IPS-18a (cell line): ENCODE data around the gene CAB39.
"Not testable (repeated sequence)": the region's sequence is repeated elsewhere in the genome, so short reads cannot be mapped to it uniquely, and the experiment has no call there.

ENCODE experiments used
- H3K27ac ChIP-seq: one replicate; pipeline ENCODE4 v1.5.1; 2013; ENCODE audit warnings: low read length
- H3K27me3 ChIP-seq: one replicate; pipeline ENCODE4 v1.6.1; 2013; ENCODE audit warnings: mild to moderate bottlenecking, low read length; ENCODE audit not compliant: control insufficient read depth, insufficient read depth
- H3K36me3 ChIP-seq: one replicate; pipeline ENCODE4 v1.6.1; 2013; ENCODE audit warnings: low read depth, low read length; ENCODE audit not compliant: control insufficient read depth
- H3K4me1 ChIP-seq: one replicate; pipeline ENCODE4 v1.6.1; 2013; ENCODE audit warnings: low read depth, low read length; ENCODE audit not compliant: control insufficient read depth
- H3K4me3 ChIP-seq: one replicate; pipeline ENCODE4 v1.5.1; 2013; ENCODE audit warnings: low read length
- H3K9ac ChIP-seq: one replicate; pipeline ENCODE4 v1.6.1; 2013; ENCODE audit warnings: mild to moderate bottlenecking, low read length, moderate library complexity
- H3K9me3 ChIP-seq: one replicate; pipeline ENCODE4 v1.6.1; 2013; ENCODE audit warnings: low read depth, low read length; ENCODE audit not compliant: control insufficient read depth

Gene CAB39

DNA sequence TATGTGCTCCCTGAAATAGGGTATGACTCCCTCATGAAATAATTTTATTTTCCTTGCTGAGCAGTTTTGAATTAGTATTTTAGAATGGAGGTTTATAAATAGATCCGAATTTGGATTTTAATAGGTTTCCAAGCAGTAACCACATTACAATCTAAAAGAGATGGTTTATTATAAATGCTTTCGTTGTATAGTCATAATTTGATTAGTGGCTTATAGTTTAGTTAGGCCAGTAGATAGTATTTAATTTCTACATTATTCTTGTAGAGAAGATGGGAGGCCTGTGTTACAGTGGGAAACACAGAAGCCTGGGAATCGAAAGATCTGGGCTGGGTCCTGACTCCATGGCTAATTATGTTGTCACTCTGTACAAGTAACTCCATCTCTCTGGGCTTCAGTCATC is 6.7 kb downstream of the CAB39 start:
- H3K9me3 ChIP-seq, result no peaks in the 10 kb centered on the region
- no peak overlapping the region for H3K27ac ChIP-seq
- no peak overlapping the region for H3K4me3 ChIP-seq
- peaks cover 52% of the 10 kb centered on the region for H3K4me1 ChIP-seq
- no peak overlapping the region for H3K9ac ChIP-seq
- no peaks in the 10 kb centered on the region for H3K27me3 ChIP-seq
- H3K36me3 ChIP-seq, result no peaks in the 10 kb centered on the region

DNA sequence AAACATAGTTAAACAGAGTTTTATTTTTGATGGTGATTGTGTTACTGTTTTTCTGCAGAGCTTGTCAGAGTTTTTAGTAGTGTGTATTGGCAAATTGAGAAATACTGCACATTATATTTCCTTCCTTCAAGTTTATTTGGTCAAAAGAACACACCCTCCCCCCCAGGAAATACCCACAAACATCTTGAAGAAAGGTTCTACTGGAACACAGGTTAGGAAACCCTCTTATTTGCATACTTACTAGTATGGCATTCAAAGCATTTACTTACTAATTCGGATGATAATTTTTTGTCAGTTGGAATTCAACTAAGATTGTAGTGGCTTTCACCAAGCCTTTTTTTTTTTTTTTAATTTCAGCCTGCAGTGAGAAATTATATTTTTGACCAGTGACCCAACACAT is 9.1 kb downstream of the CAB39 start:
- Histone ChIP-seq H3K9ac (peak overlapping the region; percentile 30), H3K27me3 (no peaks in the 10 kb centered on the region), H3K4me1 (peaks cover 51% of the 10 kb centered on the region), H3K36me3 (peaks cover 3% of the 10 kb centered on the region), H3K4me3 (peak overlapping the region; percentile 21), H3K27ac (peak overlapping the region; percentile 61), H3K9me3 (no peaks in the 10 kb centered on the region)

DNA sequence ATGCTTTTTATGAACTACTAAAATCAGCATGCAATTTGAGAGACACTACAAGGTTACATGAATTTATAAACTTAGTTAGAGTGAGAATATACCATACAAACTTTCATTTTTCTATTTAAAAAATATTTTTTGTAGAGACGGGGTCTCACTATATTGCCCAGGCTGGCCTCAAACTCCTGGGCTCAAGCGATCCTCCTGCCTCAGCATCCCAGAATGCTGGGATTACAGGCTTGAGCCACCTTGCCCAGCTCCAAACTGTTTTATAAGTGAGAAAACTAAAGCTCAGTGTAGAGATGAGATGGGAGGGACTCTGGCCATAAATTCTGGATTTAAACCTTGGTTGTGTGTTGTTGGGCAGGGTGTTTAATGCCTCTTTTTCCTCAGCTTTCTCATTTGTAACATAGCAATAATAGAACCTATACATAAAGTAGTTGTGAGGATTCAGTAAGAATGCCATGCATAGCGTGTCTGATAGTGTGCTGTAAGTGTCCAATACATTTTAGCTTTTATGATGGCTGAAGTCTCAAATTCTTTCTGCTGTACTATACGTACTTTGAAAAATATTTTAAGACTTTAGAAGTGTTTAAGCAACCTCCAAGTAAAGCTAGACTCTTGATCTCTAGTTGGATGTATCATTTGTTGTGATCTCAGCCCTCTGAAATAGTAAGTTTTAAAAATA is 9.7 kb downstream of the CAB39 start:
- peaks cover 49% of the 10 kb centered on the region for H3K4me1 ChIP-seq

DNA sequence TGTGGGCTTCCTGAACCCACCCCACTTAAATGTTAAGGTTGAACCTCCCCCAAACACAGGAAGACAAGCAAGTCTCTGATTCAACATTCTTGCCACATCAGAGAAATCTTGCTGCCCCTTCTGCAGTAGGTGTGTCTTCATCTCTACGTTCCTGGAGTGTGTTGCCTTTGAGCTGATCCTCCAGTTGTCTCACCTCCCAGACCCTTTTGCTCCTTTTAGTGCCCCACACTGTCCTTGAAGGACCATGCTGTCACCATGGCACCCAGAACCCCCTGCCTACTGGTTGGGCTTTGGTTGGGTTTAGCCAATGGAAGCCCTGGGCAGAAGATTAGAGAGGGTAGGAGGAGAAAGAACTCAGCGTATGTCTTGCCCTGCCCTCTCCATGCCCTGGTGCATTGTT is 10.7 kb downstream of the CAB39 start:
- peaks cover 3% of the 10 kb centered on the region for H3K36me3 ChIP-seq
- H3K27ac ChIP-seq, result no peak overlapping the region
- H3K27me3 ChIP-seq, result no peaks in the 10 kb centered on the region
- peaks cover 38% of the 10 kb centered on the region for H3K4me1 ChIP-seq
- H3K9ac ChIP-seq, result no peak overlapping the region
- no peak overlapping the region for H3K4me3 ChIP-seq
- H3K9me3 ChIP-seq, result no peaks in the 10 kb centered on the region

More for the DNA sequence above, 9.7 kb downstream of the CAB39 start:
- H3K36me3 ChIP-seq, result peaks cover 3% of the 10 kb centered on the region
- no peak overlapping the region for H3K4me3 ChIP-seq
- no peaks in the 10 kb centered on the region for H3K27me3 ChIP-seq
- H3K9ac ChIP-seq, result no peak overlapping the region
- no peak overlapping the region for H3K27ac ChIP-seq
- H3K9me3 ChIP-seq, result no peaks in the 10 kb centered on the region

GRCh38 chr2:230724957-230725356 is 12.3 kb downstream of the CAB39 start:
- H3K4me1 ChIP-seq, result peaks cover 30% of the 10 kb centered on the region
- not testable (repeated sequence) for H3K36me3 ChIP-seq, H3K9ac ChIP-seq, H3K27ac ChIP-seq, H3K9me3 ChIP-seq, H3K27me3 ChIP-seq, H3K4me3 ChIP-seq

DNA sequence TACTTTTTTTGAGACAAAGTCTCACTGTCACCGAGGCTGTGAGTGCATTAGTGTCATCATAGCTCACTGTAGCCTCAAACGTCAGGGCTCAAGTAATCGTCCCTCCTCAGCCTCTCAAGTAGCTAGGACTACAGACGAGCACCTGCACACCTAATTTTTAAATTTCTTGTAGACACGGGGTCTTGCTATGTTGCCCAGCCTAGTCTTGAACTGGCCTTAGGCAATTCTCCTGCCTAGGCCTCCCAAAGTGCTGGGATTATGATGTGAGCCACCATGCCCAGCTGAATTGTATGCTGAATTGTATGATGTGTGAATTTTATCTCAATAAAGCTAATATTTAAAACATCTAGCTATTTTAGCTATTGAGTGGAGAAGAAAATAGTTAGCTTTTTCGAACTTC is 18.9 kb downstream of the CAB39 start:
- Histone ChIP-seq H3K36me3 (no peaks in the 10 kb centered on the region), H3K27ac (no peak overlapping the region), H3K4me3 (no peak overlapping the region), H3K9ac (no peak overlapping the region), H3K9me3 (no peaks in the 10 kb centered on the region), H3K4me1 (peaks cover 9% of the 10 kb centered on the region), H3K27me3 (no peaks in the 10 kb centered on the region)

- no peaks in the 10 kb centered on the region for H3K9me3 ChIP-seq
- H3K4me1 ChIP-seq, result peaks cover 5% of the 10 kb centered on the region
- no peak overlapping the region for H3K4me3 ChIP-seq
- H3K27me3 ChIP-seq, result no peaks in the 10 kb centered on the region
- no peak overlapping the region for H3K9ac ChIP-seq
- no peaks in the 10 kb centered on the region for H3K36me3 ChIP-seq
- no peak overlapping the region for H3K27ac ChIP-seq
Measured at GRCh38 chr2:230732914-230733401, 20.3 kb downstream of the CAB39 start.

DNA sequence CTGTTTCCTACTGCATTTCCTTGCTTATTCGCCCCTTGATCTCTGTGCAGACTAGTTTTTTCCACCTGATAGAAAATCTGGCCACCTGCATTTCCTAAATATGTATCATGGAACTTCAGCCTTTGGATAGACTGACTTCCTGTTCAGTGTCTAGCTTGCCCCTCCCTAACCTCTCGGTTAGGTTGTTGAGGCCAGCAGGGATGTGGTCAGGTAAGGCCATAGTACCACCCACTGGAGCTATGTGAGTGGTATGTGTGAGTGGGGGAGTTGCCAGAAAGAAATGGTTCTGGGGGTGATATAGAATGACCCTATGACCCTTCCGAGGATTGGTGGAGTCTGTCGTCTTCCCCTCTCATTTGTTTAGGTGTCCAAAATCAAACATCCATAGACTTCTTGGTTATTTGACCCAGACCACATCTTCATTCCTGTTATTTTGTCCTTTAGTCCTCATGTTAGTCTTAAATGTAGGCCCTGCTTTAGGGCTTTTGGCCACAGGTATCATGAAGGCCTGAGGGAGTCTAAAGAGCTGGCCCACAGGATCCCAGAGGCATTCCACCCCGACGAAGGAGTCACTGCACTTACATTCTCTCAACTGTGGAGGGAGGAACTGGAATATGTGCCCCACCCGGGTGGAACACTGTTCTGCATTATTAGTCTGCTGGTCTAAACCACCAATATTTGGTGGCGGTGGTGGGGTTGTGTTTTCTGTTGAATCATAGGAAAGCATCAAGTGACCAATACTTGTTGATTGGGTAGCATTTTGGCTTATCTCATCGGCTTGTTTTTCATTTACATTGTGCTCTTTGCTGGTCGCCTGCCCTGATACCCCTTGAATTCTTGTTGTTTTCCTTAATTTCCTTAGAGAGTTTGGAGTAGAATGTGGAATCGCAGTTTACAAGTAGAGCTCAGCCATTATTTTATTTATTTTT is 21.9 kb downstream of the CAB39 start:
- Histone ChIP-seq H3K27me3 (no peaks in the 10 kb centered on the region), H3K27ac (no peak overlapping the region), H3K9me3 (no peaks in the 10 kb centered on the region), H3K4me1 (peaks cover 5% of the 10 kb centered on the region), H3K9ac (no peak overlapping the region), H3K36me3 (no peaks in the 10 kb centered on the region), H3K4me3 (no peak overlapping the region)

GRCh38 chr2:230735884-230736283 is 23.2 kb downstream of the CAB39 start:
- H3K36me3 ChIP-seq, result no peaks in the 10 kb centered on the region
- peaks cover 2% of the 10 kb centered on the region for H3K4me1 ChIP-seq
- no peak overlapping the region for H3K4me3 ChIP-seq
- H3K27me3 ChIP-seq, result no peaks in the 10 kb centered on the region
- H3K9ac ChIP-seq, result no peak overlapping the region
- H3K27ac ChIP-seq, result no peak overlapping the region
- H3K9me3 ChIP-seq, result no peaks in the 10 kb centered on the region

- H3K9ac ChIP-seq, result no peak overlapping the region
- no peak overlapping the region for H3K27ac ChIP-seq
- no peaks in the 10 kb centered on the region for H3K36me3 ChIP-seq
- no peaks in the 10 kb centered on the region for H3K9me3 ChIP-seq
- no peak overlapping the region for H3K4me3 ChIP-seq
- H3K4me1 ChIP-seq, result no peaks in the 10 kb centered on the region
- no peaks in the 10 kb centered on the region for H3K27me3 ChIP-seq
Measured at GRCh38 chr2:230737300-230737699, 24.7 kb downstream of the CAB39 start.

GRCh38 chr2:230737791-230738226 is 25.2 kb downstream of the CAB39 start:
- Histone ChIP-seq H3K9me3 (no peaks in the 10 kb centered on the region), H3K27me3 (no peaks in the 10 kb centered on the region), H3K9ac (no peak overlapping the region), H3K27ac (no peak overlapping the region), H3K4me3 (no peak overlapping the region), H3K36me3 (no peaks in the 10 kb centered on the region), H3K4me1 (no peaks in the 10 kb centered on the region)
